GM13976 (cell line): ENCODE measurements around the gene CCDC102A.

Experiments used
- DNase-seq: peaks from one replicate; pipeline ENCODE4 v3.0.0; 2012; ENCODE audit warnings: low spot score
- in situ Hi-C: fragments of 300-500 bp; cut with MboI; formaldehyde crosslinking; loops from one replicate; pipeline ENCODE4 v1.12.0; 2022; ENCODE audit warnings: low sequenced_read_pairs, mixed read lengths, inconsistent platforms; ENCODE audit not compliant: unreplicated experiment
- TF ChIP-seq, protein P1 (sequence below): IDR thresholded peaks from 2 replicates; pipeline ENCODE4 v1.5.1; 2012; ENCODE audit warnings: borderline replicate concordance, mild to moderate bottlenecking; ENCODE audit not compliant: insufficient read depth; ENCODE audit errors: extremely low read depth, missing control alignments, control extremely low read depth

CCDC102A gene

DNA sequence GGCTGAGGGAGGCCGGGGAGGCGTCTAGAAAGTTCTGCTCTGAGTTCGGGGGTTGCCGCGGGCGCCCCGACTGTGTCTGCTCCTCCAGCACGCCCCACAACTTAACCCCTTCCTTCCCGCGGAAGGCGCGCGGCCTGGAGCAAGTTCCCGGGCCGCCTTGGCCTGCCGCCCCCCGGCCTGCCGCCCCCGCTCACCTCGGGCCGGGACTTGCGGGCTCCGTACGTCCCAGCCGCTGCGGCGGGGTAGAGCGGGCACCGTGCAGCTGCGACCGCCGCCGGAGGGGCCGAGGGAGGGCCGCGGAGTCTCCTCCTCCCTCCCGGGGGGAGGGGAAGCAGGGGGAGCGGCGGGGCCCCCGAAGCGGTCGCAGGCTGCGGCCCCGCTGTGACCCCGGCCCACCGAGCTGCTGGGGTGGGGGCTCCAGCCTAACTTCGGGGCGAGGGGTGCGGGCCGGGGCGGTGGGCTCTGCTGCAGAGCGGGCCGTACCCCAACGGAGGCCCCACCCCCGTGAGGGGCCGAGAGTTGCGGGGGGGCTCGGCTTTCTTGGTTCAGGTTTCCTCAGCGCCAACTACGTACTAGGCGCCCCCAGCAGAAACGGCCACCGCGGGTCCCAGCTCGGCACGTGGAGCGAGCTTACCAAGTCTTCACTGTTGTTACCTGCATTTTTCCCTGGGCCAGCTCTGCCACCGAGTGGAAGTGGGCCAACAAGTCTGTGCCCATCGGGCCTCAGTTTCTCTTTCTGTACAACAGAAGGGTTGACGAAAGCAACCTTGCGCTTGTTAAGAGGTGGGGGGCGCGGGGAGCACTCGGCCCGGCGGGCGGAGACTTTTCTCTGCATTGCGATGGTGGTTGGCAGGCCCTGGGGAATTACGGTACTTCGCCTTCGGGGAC, at the start of gene CCDC102A:
TSS of gene CCDC102A (minus strand) at position 266 of the 888 bp plus-strand sequence. CDS start 7,394 bp downstream, outside the sequence.
- in situ Hi-C loops, result no loop called here
- TF ChIP-seq, protein P1, sequence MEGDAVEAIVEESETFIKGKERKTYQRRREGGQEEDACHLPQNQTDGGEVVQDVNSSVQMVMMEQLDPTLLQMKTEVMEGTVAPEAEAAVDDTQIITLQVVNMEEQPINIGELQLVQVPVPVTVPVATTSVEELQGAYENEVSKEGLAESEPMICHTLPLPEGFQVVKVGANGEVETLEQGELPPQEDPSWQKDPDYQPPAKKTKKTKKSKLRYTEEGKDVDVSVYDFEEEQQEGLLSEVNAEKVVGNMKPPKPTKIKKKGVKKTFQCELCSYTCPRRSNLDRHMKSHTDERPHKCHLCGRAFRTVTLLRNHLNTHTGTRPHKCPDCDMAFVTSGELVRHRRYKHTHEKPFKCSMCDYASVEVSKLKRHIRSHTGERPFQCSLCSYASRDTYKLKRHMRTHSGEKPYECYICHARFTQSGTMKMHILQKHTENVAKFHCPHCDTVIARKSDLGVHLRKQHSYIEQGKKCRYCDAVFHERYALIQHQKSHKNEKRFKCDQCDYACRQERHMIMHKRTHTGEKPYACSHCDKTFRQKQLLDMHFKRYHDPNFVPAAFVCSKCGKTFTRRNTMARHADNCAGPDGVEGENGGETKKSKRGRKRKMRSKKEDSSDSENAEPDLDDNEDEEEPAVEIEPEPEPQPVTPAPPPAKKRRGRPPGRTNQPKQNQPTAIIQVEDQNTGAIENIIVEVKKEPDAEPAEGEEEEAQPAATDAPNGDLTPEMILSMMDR, result no peak
- peak; percentile 69 for DNase-seq

DNA sequence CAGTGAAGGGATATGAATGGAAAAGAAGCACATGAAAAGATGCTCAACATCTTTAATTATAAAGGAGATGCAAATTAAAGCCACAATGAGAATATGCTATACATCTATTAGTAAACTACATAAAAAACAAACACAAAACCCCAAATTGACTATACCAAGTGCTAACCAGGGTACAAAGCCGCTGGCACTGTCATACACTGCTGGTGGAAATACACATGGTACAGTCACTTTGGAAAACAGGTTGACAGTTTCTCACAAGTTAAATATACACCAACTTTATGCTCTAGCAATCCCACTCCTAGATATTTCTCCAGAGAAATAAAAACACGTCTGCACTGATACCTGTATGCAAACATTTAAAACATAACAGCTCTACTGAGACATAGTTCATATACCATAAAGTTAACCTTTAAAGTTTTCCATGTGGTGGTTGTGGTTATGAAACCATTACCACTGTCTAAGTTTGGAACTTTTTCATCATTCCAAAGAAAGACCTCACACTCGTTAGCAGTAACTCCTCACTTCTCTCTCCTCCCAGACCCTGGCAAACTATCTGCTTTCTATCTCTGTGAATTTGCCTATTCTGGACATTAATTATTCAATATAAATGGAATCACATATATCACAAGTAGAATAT, 48.8 kb upstream of the CCDC102A start:
- TF ChIP-seq, protein P1, result no peak
- no peak for DNase-seq
- in situ Hi-C loops, result no loop called here

DNA sequence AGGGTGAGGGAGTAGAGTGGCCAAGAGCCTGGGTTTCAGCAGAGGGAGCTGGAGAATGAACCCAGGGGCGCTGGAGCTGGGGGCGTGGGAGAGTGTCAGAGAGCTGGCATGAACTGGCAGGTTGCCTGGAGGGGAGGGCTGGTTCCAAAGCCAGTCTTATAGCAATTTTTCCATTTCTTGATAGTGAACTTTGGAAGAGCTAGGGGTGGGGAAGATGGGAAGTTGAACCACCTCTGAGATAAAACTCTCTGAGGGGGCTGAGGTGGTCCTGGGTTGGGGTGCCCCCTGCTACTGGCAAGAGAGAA, 42.9 kb upstream of the CCDC102A start:
- DNase-seq, result no peak
- in situ Hi-C loops, result no loop called here
- TF ChIP-seq, protein P1, result no peak

DNA sequence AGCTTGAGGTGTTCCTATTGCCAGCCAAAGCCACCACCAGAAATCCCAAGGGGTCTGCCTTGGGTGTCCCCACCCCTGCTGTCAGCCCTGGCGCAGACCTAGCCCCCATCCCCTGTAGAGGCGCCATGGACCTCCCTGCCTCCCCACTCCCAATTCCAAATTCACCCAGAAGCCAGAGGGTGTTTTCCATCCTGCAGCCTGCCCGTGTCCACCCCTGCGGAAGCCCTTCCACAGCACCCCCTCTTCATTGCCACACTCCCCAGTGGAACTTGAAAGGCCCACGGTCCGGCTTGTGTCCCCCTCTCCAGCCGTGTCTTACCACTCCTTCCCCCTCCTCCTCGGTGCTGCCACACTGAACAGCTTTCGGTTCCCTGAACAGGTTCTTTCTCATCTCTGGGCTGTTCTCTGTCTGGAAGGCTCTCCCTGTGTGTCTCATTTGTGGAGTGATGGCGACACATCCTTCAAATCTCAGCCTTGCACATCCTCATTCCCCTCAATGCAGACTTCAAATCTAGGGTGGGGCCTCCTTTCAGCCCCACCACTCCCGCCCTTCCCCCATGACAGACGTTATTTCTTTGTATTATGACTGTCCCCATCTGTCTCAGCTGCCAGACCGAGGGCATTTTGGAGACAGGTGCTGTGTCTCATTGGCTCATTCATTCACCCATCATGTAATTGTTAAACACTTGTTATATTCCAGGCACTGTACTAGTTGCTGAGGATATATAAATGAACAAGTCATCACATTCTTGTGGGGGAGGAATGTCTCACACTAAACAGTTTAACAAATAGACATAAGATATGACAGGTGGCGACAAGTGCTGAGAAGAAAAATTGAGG, 42.4 kb upstream of the CCDC102A start:
- TF ChIP-seq, protein P1, result no peak

DNA sequence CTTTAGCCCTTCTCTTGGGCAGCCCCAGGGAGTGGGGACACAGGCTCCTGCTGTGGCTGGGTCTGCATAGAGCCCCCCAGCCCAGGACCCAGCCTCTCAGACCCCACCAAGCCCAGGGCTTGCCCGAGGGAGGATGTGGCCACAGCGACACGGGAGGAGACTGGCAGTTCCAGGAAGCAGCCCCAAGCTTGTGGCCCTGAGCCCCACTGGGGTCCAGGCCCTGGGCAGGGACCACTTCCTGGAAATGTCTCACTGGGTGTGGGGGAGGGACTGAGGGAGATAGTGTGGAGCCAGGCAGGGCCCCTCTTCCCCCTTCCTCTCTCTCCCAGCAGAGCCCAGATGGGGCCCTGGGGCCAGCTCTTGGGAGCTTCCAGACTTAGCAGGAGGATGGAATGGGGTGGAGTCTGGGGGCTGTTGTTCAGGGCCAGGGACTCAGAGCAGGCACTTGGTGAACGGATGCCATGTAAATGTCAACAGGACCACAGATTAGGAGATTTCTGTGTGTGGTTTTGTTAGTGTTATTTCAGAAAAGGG, 41.4 kb upstream of the CCDC102A start:
- in situ Hi-C loops, result no loop called here
- TF ChIP-seq, protein P1, result no peak
- DNase-seq, result no peak

More for the DNA sequence above, 42.4 kb upstream of the CCDC102A start:
- DNase-seq, result no peak
- in situ Hi-C loops, result no loop called here

DNA sequence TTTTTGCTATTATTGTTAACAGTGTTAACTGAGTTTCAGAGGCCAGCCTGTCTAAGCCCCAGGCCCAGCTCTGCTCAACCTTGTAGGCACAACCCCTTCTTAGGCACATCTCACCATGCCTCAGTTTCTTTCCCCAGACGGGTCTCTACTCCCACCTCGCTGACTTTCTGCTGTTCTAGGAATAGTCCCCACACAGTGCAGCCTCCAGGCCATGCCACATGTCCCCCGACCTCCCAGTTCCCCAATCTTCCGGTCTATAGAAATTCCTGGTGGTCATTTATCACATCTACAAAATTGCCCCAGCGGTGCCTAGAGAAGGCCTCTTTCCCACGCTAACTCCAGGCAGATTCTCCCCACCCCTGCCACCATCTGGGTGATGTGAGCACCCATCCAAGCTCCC, 40.8 kb upstream of the CCDC102A start:
- in situ Hi-C loops, result no loop called here
- TF ChIP-seq, protein P1, result no peak
- no peak for DNase-seq
